ENCODE data around the gene NHSL2.
"Not testable (repeated sequence)": the region's sequence is repeated elsewhere in the genome, so short reads cannot be mapped to it uniquely, and the experiment has no call there.

Gene NHSL2

DNA sequence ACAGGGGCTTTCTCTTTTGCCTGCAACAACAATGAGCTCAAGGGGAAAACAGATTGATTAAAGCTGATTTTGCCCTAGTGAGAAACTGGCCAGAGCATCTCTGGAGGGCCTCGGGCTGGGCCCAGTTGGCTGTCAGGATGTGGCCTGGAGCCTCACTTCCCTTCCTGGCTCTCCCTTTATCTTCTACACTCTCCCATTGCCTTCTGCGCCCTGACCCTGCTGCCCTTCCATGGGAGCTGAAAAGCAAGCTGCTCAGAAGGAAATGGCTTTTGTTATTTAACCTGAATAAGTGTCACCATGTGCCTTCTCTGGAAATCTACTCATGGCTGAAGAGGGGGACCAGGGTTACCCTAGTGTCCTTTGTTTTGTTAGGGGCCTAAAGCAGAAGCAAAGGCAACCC, 43.8 kb downstream of the NHSL2 start:
- WGBS, 2 donors (ENCODE audit: extremely low coverage in 2 of 2, insufficient read length in 2 of 2, insufficient replicate concordance in 1 of 2) = no CpG with 5 or more reads among the region's 2 CpGs
- Histone ChIP-seq H3K18ac (ENCODE audit: low read length) (peak overlapping the region; percentile 24), H3K9me3 (replicated peaks in 1 of 2; ENCODE audit: control insufficient read depth in 2 of 2, insufficient read depth in 1 of 2, low read depth in 1 of 2, low read length in 2 of 2) (no peaks in the 10 kb centered on the region), H2BK12ac (ENCODE audit: low read length) (no peak overlapping the region), H3K27me3 (ENCODE audit: control insufficient read depth in 3 of 3, insufficient read depth in 3 of 3, low read depth in 1 of 3, low read length in 3 of 3) (no peaks in the 10 kb centered on the region), H4K91ac (ENCODE audit: low read depth, low read length, poor library complexity) (no peak overlapping the region), H2BK120ac (ENCODE audit: low read depth, low read length) (no peak overlapping the region), H3K23ac (ENCODE audit: low read depth, low read length, poor library complexity) (no peak overlapping the region), H4K8ac (ENCODE audit: low read depth, low read length) (no peak overlapping the region), H2BK15ac (ENCODE audit: low read length) (no peak overlapping the region), H3K4ac (ENCODE audit: low read length) (no peak overlapping the region), H3K9ac (ENCODE audit: low read depth, low read length, poor library complexity) (no peak overlapping the region), H3K14ac (ENCODE audit: low read length) (no peak overlapping the region), H3K4me2 (ENCODE audit: insufficient read depth, low read length, poor library complexity, severe bottlenecking) (no peak overlapping the region), H2AK5ac (ENCODE audit: low read depth, low read length) (no peak overlapping the region), H3K4me1 (ENCODE audit: control insufficient read depth in 2 of 2, insufficient read depth in 1 of 2, low read depth in 1 of 2, low read length in 2 of 2) (peaks cover 34 to 56% of the 10 kb centered on the region in 2 donors), H3K4me3 (ENCODE audit: low read length in 2 of 2) (no peak overlapping the region), H3K27ac (replicated peaks; ENCODE audit: low read length) (peak overlapping the region; percentile 83), H2AFZ (ENCODE audit: low read length) (no peak overlapping the region), H2BK5ac (ENCODE audit: low read length) (no peak overlapping the region), H3K36me3 (replicated peaks in 1 of 2; ENCODE audit: control insufficient read depth in 2 of 2, insufficient read depth in 2 of 2, low read length in 2 of 2) (peaks cover 0 to 20% of the 10 kb centered on the region in 2 donors), H3K79me1 (ENCODE audit: low read depth, low read length) (peaks cover 2% of the 10 kb centered on the region)
- DNase-seq (ENCODE audit: low spot score) = no peak

DNA sequence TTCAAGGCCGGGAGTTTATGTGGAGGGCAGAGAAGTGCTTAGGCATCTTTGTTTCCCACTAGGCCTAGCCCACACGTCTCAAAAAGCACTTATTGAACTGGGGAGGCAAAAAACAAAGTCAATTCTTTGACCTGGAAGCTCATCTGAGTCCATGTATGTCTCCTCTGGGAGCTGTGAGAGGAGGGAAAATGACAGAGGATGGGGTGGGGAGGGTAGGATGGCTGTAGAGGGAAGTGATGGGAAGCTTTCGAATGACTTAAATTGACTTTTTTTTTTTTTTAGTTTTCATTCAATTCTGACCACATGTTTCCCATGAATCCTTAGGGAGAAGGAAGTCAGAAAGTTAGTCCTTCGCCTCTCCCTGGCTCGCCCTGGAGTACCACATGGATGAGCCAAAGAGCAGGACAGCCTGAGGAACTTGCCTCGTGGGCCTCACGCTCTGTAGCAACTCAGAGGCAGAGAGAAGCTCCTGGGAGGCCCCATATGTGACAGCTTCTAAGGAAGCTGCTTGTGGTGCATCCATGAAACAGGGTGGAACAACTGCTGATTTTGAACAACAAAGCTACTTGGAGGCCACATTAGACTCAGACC, 45.0 kb downstream of the NHSL2 start:
- Histone ChIP-seq H3K14ac (ENCODE audit: low read length) (no peak overlapping the region), H3K4me2 (ENCODE audit: insufficient read depth, low read length, poor library complexity, severe bottlenecking) (no peak overlapping the region), H2BK120ac (ENCODE audit: low read depth, low read length) (no peak overlapping the region), H2AK5ac (ENCODE audit: low read depth, low read length) (no peak overlapping the region), H3K4ac (ENCODE audit: low read length) (no peak overlapping the region), H3K27ac (replicated peaks; ENCODE audit: low read length) (peak overlapping the region; percentile 22), H3K79me1 (ENCODE audit: low read depth, low read length) (peaks cover 2% of the 10 kb centered on the region), H2BK15ac (ENCODE audit: low read length) (no peak overlapping the region), H3K9me3 (replicated peaks in 1 of 2; ENCODE audit: control insufficient read depth in 2 of 2, insufficient read depth in 1 of 2, low read depth in 1 of 2, low read length in 2 of 2) (peaks cover 0 to 4% of the 10 kb centered on the region in 2 donors), H4K91ac (ENCODE audit: low read depth, low read length, poor library complexity) (no peak overlapping the region), H3K4me1 (ENCODE audit: control insufficient read depth in 2 of 2, insufficient read depth in 1 of 2, low read depth in 1 of 2, low read length in 2 of 2) (peaks cover 31 to 55% of the 10 kb centered on the region in 2 donors), H3K4me3 (ENCODE audit: low read length in 2 of 2) (no peak overlapping the region), H3K9ac (ENCODE audit: low read depth, low read length, poor library complexity) (no peak overlapping the region), H2BK5ac (ENCODE audit: low read length) (no peak overlapping the region), H3K36me3 (replicated peaks in 1 of 2; ENCODE audit: control insufficient read depth in 2 of 2, insufficient read depth in 2 of 2, low read length in 2 of 2) (peaks cover 0 to 24% of the 10 kb centered on the region in 2 donors), H3K18ac (ENCODE audit: low read length) (peak overlapping the region; percentile 13), H3K23ac (ENCODE audit: low read depth, low read length, poor library complexity) (no peak overlapping the region), H2AFZ (ENCODE audit: low read length) (no peak overlapping the region), H4K8ac (ENCODE audit: low read depth, low read length) (no peak overlapping the region), H3K27me3 (ENCODE audit: control insufficient read depth in 3 of 3, insufficient read depth in 3 of 3, low read depth in 1 of 3, low read length in 3 of 3) (no peaks in the 10 kb centered on the region), H2BK12ac (ENCODE audit: low read length) (no peak overlapping the region)
- no peak for DNase-seq (ENCODE audit: low spot score)
- WGBS, 2 donors (ENCODE audit: extremely low coverage in 2 of 2, insufficient read length in 2 of 2, insufficient replicate concordance in 1 of 2) = no CpG with 5 or more reads among the region's 7 CpGs

DNA sequence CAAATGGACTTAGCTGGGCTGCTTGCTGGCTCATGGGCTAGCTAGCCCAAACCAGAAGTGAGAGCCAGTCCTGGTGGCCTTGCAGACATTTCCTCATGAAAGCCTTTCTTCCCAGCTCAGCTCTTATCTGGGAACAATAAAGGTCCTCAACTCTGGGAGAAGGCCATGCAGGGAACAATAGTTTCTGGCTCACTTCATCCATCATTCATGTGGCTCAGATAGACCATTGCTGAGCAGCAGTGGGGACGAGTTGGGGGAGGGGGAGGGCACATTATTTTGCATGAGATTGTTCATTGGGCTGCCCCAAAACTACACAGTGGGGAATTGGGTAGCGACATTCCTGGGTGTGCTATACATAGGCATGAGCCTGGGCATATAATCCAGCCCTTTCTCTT, 47.6 kb downstream of the NHSL2 start:
- H2AK5ac ChIP-seq (ENCODE audit: low read depth, low read length) = no peak overlapping the region
- no peak overlapping the region for H2BK120ac ChIP-seq (ENCODE audit: low read depth, low read length)
- peaks cover 31 to 49% of the 10 kb centered on the region in 2 donors for H3K4me1 ChIP-seq (ENCODE audit: control insufficient read depth in 2 of 2, insufficient read depth in 1 of 2, low read depth in 1 of 2, low read length in 2 of 2)
- H3K23ac ChIP-seq (ENCODE audit: low read depth, low read length, poor library complexity) = no peak overlapping the region
- H2BK15ac ChIP-seq (ENCODE audit: low read length) = no peak overlapping the region
- DNase-seq (ENCODE audit: low spot score) = peak; percentile 38
- H4K8ac ChIP-seq (ENCODE audit: low read depth, low read length) = no peak overlapping the region
- no peak overlapping the region for H2BK12ac ChIP-seq (ENCODE audit: low read length)
- peaks cover 0 to 16% of the 10 kb centered on the region in 2 donors for H3K9me3 ChIP-seq (replicated peaks in 1 of 2; ENCODE audit: control insufficient read depth in 2 of 2, insufficient read depth in 1 of 2, low read depth in 1 of 2, low read length in 2 of 2)
- H3K14ac ChIP-seq (ENCODE audit: low read length) = no peak overlapping the region
- H3K9ac ChIP-seq (ENCODE audit: low read depth, low read length, poor library complexity) = peak overlapping the region; percentile 3
- no CpG with 5 or more reads among the region's 2 CpGs for WGBS, 2 donors (ENCODE audit: extremely low coverage in 2 of 2, insufficient read length in 2 of 2, insufficient replicate concordance in 1 of 2)
- peaks cover 0 to 26% of the 10 kb centered on the region in 2 donors for H3K36me3 ChIP-seq (replicated peaks in 1 of 2; ENCODE audit: control insufficient read depth in 2 of 2, insufficient read depth in 2 of 2, low read length in 2 of 2)
- no peaks in the 10 kb centered on the region for H3K27me3 ChIP-seq (ENCODE audit: control insufficient read depth in 3 of 3, insufficient read depth in 3 of 3, low read depth in 1 of 3, low read length in 3 of 3)
- no peak overlapping the region for H4K91ac ChIP-seq (ENCODE audit: low read depth, low read length, poor library complexity)
- H2BK5ac ChIP-seq (ENCODE audit: low read length) = no peak overlapping the region
- peak overlapping the region; percentile 97 for H3K27ac ChIP-seq (replicated peaks; ENCODE audit: low read length)
- no peak overlapping the region for H2AFZ ChIP-seq (ENCODE audit: low read length)
- H3K4me3 ChIP-seq (ENCODE audit: low read length in 2 of 2) = no peak overlapping the region
- H3K4me2 ChIP-seq (ENCODE audit: insufficient read depth, low read length, poor library complexity, severe bottlenecking) = peak overlapping the region; percentile 31
- H3K18ac ChIP-seq (ENCODE audit: low read length) = peak overlapping the region; percentile 52
- H3K79me1 ChIP-seq (ENCODE audit: low read depth, low read length) = no peaks in the 10 kb centered on the region
- no peak overlapping the region for H3K4ac ChIP-seq (ENCODE audit: low read length)

DNA sequence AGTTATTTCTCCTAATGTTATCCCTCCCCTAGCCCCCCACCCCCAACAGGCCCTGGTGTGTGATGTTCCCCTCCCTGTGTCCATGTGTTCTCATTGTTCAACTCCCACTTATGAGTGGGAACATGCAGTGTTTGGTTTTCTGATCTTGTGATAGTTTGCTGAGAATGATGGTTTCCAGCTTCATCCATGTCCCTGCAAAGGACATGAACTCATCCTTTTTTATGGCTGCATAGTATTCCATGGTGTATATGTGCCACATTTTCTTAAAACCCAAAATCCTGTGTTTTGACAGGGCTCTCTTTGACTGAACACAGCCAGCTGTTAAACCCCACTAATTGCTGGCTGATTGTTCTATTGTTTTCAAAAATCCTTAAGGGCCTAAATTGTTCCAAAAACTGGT, 53.5 kb downstream of the NHSL2 start:
- not testable (repeated sequence) for H3K27ac ChIP-seq (replicated peaks; ENCODE audit: low read length); H2BK120ac ChIP-seq (ENCODE audit: low read depth, low read length); DNase-seq (ENCODE audit: low spot score); H4K8ac ChIP-seq (ENCODE audit: low read depth, low read length); H2AK5ac ChIP-seq (ENCODE audit: low read depth, low read length); H3K79me1 ChIP-seq (ENCODE audit: low read depth, low read length); H2BK12ac ChIP-seq (ENCODE audit: low read length); H3K4me3 ChIP-seq (ENCODE audit: low read length in 2 of 2); H2BK15ac ChIP-seq (ENCODE audit: low read length); H3K18ac ChIP-seq (ENCODE audit: low read length); H4K91ac ChIP-seq (ENCODE audit: low read depth, low read length, poor library complexity); H3K4me1 ChIP-seq (ENCODE audit: control insufficient read depth in 2 of 2, insufficient read depth in 1 of 2, low read depth in 1 of 2, low read length in 2 of 2); H3K14ac ChIP-seq (ENCODE audit: low read length); H3K27me3 ChIP-seq (ENCODE audit: control insufficient read depth in 3 of 3, insufficient read depth in 3 of 3, low read depth in 1 of 3, low read length in 3 of 3); H3K4me2 ChIP-seq (ENCODE audit: insufficient read depth, low read length, poor library complexity, severe bottlenecking); H2AFZ ChIP-seq (ENCODE audit: low read length); H3K23ac ChIP-seq (ENCODE audit: low read depth, low read length, poor library complexity); H3K4ac ChIP-seq (ENCODE audit: low read length); H2BK5ac ChIP-seq (ENCODE audit: low read length); H3K9ac ChIP-seq (ENCODE audit: low read depth, low read length, poor library complexity)
- peaks cover 0 to 18% of the 10 kb centered on the region in 2 donors for H3K36me3 ChIP-seq (replicated peaks in 1 of 2; ENCODE audit: control insufficient read depth in 2 of 2, insufficient read depth in 2 of 2, low read length in 2 of 2)
- peaks cover 1 to 55% of the 10 kb centered on the region in 2 donors for H3K9me3 ChIP-seq (replicated peaks in 1 of 2; ENCODE audit: control insufficient read depth in 2 of 2, insufficient read depth in 1 of 2, low read depth in 1 of 2, low read length in 2 of 2)
